Glomerular visceral epithelial cell (primary cell): Measurements from ENCODE around the gene CPT1B.
"Not testable (repeated sequence)": the region's sequence is repeated elsewhere in the genome, so short reads cannot be mapped to it uniquely, and the experiment has no call there.

Source experiments
- DNase-seq: peaks from one replicate; pipeline ENCODE4 v3.0.0-alpha.2; 2016; ENCODE audit errors: extremely low spot score

Gene CPT1B

DNA sequence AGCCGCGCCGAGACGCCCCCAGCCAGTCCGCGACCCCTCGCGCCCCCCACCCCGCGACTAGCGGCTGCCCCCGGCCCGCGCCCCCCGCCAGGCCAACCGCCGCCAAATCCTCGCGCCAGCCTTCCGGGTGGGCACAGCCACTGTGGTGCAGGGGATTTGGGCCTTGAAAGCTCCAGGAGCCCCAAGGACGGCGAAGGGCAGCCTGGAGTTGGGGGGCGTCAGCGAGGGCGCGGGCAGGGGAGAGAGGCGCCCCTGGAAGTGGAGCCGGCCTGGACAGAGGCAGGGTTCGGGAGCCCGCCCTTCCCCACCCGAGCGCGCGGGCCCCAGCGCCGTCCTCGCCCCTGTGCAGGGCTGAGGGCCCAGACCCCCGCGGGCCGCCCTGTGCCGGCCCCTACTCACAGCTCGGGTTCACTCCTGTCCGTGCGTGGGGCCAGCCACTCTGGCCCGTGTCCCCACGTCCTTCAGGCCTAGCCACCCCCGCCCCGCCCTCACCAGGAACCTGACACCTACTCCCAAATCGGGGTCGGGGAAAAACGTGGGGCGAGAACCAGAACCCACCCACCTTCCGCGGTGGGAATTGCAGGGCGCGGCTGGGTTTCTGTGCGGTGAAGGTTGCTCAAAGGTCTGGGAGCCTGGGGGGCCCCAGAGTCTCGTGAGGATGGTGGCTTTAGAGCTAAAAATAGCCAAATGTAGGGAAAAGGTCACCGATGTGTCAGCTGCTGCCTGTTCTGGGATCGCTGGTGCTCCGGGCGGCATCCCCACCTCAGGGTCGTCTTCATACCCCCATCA, at the start of gene CPT1B:
Gene CPT1B, minus strand, starts transcription at position 441 of the 789 bp plus-strand sequence. CDS start 512 bp downstream, outside the sequence.
- DNase-seq: no peak

DNA sequence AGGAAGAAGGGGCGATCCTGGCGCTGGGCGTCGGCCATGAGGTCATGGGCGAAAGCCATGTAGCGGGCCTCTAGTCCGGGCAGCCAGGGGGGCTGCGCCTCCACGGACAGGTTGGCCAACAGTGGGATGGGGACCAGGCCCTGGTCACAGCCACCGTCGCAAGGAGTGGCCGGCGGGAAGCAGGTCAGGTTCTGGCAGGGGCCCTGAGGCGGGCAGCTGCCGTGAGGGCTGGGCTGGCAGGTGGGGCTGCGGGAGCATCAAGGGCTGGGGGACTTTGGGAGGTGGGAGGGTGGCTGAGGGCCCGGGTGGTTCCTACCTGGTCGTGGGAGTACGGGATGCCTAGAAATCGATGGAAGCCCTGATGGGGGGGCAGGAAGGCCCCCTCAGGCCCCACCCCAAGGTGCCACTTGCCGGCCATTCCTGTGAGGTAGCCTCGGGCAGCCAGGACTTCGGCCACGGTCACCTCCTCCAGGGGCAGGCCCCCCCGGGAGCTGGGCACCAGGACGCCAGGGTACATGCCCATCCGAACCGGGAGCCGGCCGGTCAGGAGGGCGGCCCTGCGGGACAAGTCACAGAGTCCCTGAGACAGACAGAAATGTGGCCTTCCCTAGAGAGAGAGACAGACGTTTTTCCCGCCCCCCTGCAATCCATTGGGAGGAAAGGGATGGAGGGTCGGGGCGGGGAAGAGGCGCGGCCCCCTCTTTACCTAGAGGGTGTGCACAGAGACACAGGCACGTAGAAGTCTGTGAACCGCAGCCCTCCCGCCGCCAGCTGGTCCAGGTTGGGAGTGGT, 48.8 kb upstream of the CPT1B start:
- no peak for DNase-seq

DNA sequence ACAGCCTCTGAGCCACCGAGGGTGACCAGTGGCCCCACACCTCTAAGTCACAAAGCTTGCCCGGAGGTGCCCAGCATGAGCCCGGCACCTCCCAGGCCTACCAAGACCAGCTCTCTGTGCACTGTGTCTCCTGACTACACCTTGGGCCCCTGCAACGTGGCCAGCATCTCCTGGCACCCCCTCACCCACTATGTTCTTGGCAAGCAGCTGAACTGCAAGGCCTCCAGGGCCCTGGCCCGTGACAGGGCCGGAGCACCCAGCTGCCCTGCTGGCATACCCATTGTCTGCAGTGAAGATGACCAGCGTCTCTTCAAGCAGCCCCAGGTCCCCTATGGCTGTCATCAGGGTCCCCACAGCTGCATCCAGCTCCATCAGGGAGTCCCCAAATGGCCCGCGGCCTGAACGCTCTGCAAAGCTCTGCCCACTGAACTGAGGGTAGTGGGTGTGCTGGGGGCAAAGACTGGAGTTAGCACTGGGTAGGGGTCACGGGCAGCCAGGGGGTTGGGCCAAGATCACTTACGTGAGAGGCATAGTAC, 48.2 kb upstream of the CPT1B start:
- DNase-seq: no peak

DNA sequence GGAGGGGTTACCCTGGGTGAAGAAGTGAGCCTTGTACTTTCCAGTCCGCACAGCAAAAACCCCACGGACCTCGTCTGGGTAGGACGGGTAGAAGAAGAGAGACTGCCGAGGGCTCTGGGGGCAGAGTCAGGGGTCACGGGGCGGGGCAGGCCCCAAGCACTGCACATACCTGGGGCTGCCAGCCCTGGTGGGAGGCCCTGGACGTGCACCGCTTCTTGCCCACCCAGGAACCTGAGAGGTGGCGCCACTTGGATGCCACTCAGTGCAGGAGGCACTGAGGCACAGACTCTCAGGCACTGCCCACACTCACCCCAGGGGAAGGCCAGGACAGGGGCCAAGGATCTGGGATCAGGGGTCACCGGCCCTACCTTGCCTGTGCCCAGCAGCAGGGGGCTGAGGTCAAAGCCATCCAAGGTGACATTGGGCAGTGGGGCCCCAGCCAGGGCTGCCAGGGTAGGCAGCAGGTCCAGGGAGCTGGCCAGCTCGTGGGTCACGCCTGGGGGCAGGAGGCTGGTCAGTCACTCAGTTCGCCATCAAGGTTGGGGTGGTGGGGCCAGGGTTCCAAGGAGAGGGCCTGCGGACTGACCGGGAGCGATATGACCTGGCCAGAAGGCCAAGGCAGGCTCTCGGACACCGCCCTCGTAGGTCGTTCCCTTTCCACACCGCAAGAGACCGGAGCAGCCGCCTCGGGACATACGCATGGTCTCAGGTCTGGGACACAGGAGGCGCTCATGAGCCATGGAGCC, 47.5 kb upstream of the CPT1B start:
- DNase-seq: no peak

DNA sequence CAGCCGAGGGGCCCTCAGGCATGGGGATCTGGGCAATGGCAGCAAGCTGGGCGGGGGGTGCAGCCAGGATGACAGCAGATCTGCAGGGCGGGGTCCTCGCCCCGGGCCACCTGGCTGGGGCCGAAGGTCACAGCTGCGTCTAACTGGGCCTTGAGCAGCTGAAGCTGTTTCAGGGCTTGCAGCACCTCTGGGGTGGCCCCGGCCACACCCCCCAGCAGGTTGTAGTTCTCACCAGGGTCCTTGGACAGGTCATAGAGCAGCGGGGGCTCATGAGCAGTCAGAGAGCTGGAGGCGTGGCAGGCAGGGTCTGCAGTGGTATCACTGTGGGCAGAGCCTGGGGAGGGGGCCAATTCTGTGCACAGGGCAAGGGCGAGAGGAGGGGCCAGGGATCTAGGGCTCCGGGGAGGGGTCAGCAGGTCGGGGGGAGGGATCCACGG, 46.9 kb upstream of the CPT1B start:
- no peak for DNase-seq

DNA sequence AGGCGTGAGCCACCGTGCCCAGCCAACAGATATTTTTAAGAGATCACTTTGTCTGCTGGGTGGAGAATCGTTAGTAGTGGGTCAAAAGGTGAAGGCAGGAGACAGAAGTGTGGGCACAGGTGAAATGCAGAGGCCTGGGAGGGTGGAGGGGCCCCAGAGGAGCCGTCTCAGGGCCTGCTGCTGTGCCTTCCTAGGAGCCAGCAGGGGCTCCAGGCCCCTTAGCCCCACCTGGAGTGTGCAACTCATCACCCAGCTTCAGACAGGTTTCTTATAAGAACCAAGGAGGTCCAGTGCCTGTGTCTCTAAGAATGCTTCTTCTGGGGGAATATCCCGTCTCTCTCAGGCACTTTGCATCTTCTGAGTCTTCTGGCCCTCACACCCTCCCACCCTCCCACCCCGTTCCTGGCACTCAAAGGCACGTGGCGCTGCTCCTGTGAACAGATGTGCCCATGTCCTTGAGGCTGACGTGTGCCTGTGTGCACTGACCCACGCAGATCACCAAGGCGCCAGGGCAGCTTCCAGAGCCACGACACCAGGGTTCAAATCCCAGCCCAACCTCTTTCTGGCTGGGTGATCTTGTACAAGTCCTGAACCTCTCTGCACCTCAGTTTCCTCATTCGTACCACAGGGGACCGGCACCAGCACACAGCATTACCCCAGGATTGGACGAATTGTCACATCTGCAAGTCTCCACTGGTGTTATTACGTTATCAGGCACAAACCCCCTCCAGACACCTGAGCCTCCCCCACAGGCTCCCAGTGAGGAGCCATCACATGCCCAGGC, 46.3 kb upstream of the CPT1B start:
- no peak for DNase-seq

DNA sequence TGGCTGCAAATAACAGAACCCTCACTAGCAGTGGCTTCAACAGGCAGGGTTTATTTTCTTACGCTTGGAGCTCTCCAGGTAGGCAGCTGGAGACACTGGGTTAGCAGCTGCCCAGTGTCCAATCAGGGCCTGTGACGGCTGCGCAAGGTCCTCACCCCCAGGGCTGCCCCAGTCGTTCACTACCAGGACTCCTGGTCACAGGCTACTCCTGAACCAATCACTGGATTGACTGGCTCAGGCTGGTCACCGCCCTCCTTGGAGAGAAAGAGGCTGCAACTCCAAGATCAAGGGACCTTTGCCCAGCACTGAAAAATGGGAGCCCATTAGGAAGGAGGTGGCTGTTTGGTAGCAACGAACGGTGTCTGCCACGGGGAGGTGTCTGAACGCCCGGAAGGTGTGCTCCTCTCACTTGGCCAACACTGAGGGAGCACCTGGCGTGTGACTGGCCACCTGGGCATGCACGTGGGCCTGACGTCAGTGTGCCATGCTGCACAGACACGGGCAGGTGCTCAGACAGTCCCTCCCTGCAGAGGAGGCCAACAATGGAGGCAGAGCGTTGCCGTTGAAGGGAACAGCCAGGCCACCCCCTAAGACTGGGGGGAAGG, 44.6 kb upstream of the CPT1B start:
- DNase-seq: no peak

DNA sequence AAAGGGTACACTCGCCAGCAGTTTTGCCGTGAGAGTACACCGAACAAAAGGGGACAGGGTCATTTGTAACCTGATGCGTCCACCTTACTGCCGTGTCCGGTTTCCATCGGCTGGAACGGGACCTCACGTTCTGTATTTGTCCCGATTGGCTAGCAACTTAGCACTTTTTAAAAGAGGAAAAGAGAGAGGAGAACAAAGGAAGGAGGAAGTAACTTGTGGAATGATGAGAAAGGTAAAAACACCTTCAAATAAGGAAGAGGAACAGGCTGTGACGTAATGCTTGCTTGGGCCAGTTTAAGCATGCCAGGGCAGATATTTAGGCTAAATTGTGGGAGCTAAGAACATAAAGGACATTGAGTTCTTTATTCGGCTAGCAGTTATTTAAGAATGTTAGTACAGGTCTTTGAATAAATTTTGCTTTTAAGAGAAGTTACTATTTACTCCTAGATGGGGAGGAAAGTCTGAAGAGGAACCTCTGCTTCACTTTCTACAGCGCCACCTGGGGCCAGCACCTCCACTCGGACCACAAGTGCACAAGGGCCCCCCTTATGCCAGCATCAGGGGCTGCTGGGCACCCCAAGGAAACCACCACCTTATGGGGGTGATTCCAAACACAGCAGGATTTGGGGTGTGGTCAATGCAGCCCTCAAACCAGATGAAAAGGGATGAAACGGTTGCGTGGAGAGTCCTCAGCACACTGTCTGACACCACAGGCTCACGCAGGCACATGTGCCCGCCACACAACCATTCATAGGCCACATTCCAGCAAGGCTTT, 43.9 kb upstream of the CPT1B start:
- no peak for DNase-seq

DNA sequence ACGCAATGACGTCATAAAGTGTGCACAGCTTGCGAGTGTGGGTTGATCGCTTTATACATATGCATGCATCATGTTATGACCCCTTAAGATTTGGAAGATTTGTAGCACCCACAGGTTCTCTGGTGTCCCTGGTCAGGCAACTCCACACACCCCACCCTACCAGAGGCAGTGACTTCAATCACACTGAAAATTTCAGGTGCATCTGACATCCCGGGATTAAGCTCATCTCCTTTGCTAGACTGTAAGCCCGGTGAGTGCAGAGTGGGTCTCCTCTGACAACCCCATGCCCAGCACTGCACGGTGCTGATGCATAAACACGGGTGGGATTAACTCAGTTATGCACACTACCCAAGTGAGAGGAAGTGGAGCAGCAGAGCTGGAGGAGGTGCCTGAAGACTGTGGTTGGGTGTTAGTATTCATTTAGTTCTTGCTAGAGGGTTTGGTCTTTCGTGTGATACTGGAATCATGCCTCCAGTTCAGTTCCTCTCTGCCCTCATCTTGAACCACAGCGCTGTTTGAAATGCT, 43.2 kb upstream of the CPT1B start:
- DNase-seq: no peak

DNA sequence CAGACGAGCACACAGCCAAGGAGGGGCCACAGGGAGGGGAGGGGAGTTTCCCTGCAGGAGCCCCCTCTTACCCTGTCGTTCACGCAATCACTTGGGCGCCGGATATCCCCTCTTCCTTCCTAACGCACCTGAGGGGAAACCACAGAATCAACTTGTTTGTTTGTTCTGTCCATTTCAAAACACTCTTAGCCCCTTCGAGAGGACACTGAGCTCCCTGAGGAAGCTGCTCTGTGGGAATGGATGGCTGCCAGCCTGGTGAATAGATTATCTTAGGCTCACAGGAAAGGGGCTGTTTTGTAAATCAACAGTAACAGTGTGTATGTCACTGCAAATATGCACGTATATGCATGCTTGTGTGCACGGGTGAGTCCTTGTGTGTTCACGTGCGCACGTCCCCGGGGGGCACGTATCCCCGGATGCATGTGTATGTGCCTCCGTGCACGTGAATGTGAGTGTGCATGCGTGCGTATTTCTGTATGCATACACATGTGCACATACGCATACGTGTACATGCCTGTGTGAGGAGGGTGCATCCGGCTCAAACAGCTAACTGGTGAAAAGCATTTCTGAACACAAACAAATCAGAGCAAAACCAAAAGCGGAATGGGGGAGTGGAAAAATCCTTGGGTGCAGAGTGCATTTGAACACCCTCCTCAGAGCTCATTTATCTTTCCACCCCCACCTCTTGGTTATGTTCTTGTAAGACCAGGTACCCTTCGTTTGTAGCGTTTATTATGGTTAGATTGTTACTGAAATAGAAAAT, 42.5 kb upstream of the CPT1B start:
- no peak for DNase-seq

DNA sequence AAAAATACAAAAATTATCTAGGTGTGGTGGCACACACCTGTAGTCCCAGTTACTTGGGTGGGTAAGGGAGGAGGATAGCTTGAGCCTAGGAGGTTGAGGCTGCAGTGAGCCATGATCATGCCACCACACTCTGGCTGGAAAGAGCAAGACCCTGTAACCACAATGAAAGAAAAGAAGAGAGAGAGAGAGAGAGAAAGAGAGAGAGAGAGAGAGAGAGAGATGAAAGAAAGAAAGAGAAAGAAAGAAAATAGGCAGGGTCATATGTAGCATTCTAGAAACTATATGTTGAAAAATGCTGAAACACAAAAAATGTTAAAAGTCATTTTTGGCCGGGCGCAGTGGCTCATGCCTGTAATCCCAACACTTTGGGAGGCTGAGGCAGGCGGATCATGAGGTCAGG, 36.1 kb upstream of the CPT1B start:
- not testable (repeated sequence) for DNase-seq

DNA sequence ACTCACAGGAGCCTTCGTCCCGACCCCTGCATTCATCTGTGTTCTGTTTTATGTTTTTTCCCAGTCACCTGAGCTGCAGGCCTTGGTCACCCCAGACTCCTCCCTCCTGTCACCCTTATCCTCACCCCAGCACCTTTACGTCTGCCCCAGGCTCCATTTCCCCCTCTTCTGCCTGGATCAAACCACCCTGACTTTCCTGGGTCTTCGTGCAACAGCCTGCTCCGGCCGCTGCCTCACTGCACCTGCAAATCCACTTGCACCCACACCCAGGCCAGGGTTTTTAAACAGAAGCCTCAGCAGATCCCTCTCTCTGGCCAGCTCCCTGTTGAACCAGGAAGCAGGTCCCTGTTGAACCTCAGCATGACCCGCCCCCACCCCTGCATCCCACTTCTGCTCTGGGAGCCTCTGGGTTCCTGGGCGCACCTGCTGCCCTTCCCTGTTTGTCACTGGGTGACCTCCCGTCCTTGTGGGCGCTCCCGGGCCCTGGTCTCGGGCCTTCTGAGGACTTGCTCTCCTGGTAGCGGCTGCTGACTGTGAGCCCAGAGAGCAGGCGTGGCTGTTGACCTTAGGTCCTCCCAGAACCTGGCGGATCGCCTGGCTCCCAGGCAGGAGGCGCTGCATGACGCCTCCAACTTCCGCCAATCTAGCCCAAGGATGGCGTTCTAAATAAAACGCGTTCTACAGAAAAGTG, 35.2 kb upstream of the CPT1B start:
- DNase-seq: no peak

DNA sequence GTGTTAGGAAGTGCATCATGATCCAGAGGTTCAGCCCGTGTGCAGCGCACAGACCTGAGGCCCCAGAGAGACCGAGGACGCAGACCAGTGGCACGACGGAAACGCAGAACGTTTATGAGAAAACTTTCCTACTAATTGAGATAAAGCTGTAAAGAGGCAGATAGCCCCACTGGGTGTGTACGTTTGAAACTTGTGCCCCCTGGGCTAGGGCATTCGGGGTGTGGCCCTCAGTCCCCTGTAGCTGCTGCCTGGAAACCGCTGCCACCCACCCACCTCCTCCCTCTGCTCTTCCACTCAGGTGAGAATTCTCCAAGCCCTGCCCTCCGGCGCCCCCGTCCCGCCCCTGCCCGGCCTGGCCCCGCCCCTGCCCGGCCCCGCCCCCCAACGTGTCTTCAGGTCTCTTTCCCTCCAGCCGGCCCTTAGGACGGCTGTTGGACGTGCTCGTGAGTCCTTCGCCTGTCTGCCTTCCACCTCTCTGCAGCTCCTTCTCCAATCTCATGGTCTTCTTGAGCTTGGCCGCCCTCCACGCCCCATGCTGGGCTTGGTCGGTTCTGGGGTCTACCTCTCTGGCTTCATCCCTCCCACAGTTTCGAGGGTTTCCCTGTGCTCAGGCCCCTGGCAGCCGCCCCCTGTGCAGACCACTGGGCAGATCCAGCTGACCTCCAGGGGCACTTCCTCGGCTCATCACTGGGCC, 34.4 kb upstream of the CPT1B start:
- DNase-seq: no peak

DNA sequence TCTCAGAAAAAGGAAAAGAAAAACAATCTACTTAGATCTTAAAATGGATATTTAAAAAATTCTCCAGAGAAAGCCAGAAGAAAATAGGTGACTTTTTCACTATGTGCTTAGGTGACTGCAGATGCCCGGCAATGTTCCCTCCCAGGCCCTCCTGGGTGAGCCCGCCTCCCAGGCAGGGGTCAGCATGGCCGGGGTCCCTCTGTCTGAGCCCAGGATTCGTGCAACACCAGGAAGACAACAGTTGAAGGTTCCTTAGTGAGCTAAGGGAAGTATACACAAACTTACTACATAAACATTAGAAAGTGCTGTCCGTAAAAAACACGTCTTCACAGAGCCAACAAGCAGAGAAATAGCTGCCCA, 33.9 kb upstream of the CPT1B start:
- DNase-seq: no peak

DNA sequence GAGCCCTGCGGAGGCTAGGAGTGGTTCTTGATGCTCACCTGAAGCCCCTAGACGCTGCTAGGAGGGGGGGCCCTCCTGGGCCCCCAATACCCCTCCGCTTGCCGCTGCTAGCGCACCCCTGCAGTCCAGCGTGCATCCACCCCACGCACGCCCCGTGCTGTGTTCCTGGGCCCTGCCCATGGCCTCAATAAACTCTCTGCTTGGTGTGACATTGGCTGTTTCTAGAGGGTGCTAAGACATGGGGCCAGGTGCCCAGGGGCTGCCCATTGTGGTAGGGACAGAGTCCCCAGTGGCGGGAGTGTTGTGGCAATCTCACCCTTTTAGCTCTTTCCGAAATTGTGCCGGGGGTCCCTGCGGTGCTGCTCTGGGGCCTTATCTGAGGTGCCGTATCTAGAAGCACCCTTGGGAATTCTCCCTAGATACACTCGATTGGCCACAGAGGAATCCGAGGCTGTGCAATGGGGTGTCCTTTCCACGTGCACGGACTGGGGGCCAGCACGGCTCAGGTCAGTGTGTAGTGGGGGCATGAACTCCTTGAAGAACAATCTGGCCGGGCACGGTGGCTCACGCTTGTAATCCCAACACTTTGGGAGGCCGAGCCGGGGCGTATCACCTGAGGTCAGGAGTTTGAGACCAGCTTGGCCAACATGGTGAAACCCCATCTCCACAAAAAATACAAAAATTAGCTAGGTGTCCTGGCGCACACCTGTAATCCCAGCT, 33.3 kb upstream of the CPT1B start:
- DNase-seq: no peak

DNA sequence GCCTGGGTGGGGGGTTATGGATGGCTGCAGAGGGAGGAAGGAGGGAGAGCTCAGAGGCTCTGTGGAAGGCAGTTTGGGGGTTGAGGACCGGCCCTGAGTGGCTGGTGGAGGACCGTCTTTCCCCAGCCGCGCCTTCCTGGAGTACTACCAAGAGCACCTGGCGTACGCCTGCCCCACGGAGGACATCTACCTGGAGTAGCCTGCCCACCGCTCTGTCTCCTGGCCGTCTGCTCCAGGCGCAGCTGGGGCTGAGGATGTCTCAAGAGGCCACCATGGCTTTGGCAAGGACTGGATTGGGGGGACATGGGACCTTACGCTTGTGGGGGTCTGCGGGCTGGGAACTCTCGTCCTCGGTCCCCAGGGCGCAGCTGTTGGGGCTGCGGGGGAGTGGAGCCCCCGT, 32.4 kb upstream of the CPT1B start:
- no peak for DNase-seq

DNA sequence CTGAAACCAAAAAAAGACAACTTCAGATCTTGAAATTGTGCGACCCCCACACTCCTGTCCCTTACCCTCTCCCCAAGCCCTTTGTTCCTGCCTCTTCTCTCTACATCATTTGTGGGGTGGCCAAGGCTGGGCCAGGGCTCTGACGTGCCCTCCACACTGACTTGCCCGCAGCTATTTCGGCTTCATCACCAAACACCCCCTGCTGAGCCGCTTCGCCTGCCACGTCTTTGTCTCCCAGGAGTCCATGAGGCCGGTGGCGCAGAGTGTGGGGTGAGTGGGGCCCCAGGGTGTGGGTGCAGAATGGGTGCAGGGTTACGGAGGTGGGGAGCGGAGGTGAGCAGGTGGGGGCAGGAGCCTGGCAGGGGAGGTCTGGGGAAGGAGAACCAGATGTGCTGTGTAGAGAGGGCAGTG, 31.8 kb upstream of the CPT1B start:
- no peak for DNase-seq
